ENCODE data around the gene CHRNA4. TPM values are rescaled to one million over a fixed set of nuclear protein-coding genes. Genes with fewer than 3 reads are reported as not detected.

CHRNA4 gene
- total and polyA plus RNA-seq, 9 of the 15 experiments (the other 6 are each of a cell fraction or from before 2014, with no cell fraction given) = not detected

DNA sequence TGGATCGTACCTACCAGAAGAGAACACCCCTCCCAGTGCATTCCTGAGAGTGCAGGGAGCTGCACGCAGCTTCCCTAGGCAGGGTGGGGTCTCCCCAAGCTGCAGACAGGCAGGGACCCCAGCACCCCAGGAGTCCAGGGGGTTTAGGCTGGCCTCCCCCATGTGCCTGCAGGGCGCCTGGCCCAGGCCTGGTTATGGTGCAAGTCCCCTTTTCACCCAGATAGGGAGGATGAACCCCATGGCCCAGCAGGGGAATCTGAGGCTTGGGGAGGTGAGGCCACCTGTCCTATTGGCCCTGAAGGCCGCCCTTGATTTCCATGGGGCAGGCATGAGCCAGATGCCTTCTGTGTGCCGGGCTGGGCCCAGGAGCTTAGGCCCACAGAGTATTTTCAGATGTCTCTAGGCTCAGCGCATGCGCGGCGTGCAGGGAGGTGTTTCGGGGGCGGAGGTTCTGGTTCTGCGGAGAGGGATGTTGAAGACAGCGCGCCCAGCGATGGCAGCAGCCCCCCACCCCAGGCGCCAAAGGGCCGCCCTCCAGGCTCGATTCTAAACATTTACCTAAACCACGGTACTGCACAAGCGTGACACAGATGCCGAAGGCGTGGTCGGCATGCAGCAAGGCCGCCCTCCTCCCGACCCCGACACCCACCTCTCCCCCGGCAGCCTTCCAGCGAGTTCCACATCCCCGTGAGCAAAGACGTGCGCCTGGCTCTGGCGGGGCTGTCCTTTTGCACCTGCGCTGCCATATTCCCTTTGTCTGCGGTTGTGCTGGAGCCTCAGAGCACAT is 38.8 kb downstream of the CHRNA4 start:
- no peak overlapping the region for H3K4me3 ChIP-seq
- WGBS (ENCODE audit: insufficient coverage, low coverage, missing lambda C conversion rate) = 2% methylated on average over 34 of the region's 34 CpGs
- BruUV-seq (replicated peaks) = no TSS peak

More for the DNA sequence above, 38.8 kb downstream of the CHRNA4 start:
- DNase-seq (ENCODE audit: extremely low read depth in 1 of 4, low spot score in 3 of 4) = peak in 2 of 4 experiments; percentile 36 to 41
- intact Hi-C loops (cut with micrococcal nuclease) (no loop called here), in situ Hi-C loops (cut with MboI) (no loop called here)
- Histone ChIP-seq H3K36me3 (ENCODE audit: control insufficient read depth, insufficient read depth, low read length) (no peaks in the 10 kb centered on the region), H3K79me2 (ENCODE audit: control insufficient read depth, insufficient read depth, low read length) (no peaks in the 10 kb centered on the region), H3K9me1 (ENCODE audit: control insufficient read depth, insufficient read depth, low read length) (no peaks in the 10 kb centered on the region), H3K9me3 (replicated peaks; ENCODE audit: control insufficient read depth, insufficient read depth, low read depth, low read length) (no peaks in the 10 kb centered on the region), H3K9ac (ENCODE audit: insufficient read depth in 1 of 2, low read depth in 2 of 2, low read length in 2 of 2) (no peak overlapping the region), H3K4me2 (ENCODE audit: insufficient read depth, low read length) (no peak overlapping the region), H3K27me3 (ENCODE audit: control insufficient read depth in 2 of 2, insufficient read depth in 2 of 2, low read length in 2 of 2) (peaks cover 19 to 56% of the 10 kb centered on the region in 2 experiments; a peak in 4 of 5 replicates), H3K4me1 (replicated peaks in 1 of 2; ENCODE audit: control insufficient read depth in 2 of 2, insufficient read depth in 2 of 2, low read length in 2 of 2) (peaks cover 0 to 22% of the 10 kb centered on the region in 2 experiments; a peak in 1 of 5 replicates), H3K27ac (ENCODE audit: extremely low read depth, low read depth, low read length) (no peak overlapping the region), H4K20me1 (replicated peaks; ENCODE audit: control insufficient read depth, insufficient read depth, low read length) (no peaks in the 10 kb centered on the region), H2AFZ (ENCODE audit: low read depth, low read length) (no peak overlapping the region)
- CTCF ChIA-PET (ENCODE audit: low intra/inter-chr PET ratio) = interaction anchor here (0.5 kb wide), 1 partner anchor 963 kb away, joined by 3 read pairs; no protein-coding TSS in a partner anchor
- no peak for FAIRE-seq
- POLR2A ChIA-PET = interaction anchor here (1.5 kb wide), 1 partner anchor 12 kb away, joined by 4 read pairs; no protein-coding TSS in a partner anchor
- ATAC-seq = no peak; the same call in 2 of the 3 replicates
- TF ChIP-seq NCOA4 (IDR thresholded peaks at IDR 0.05; ENCODE audit: partially characterized antibody) (no peak), ERF (CRISPR knock-in tag; IDR thresholded peaks at IDR 0.05) (no peak), NRF1 (conservative IDR thresholded peaks at IDR 0.05 in 1 of 2, IDR thresholded peaks at IDR 0.05 in 1 of 2) (peak; percentile 86 to 88), RBFOX2 (IDR thresholded peaks at IDR 0.05; ENCODE audit: low read depth, low read length) (no peak), MBD2 (IDR thresholded peaks at IDR 0.05; ENCODE audit: borderline replicate concordance, low read depth) (no peak), CAMTA2 (CRISPR knock-in tag; conservative IDR thresholded peaks at IDR 0.05) (no peak)

Data from K562 (cell line).